ENCODE measurements around the gene TMEM161B. TPM values are rescaled to one million over a fixed set of nuclear protein-coding genes. Genes with fewer than 3 reads are reported as not detected.

The TMEM161B gene
- total RNA-seq, 4 donors from 2014 or later = 20.5 to 35.7 (median 24.1) TPM

- Histone ChIP-seq H3K4me1 (no peaks in the 10 kb centered on the region), H3K27ac (no peak overlapping the region), H3K4me3 (replicated peaks in 1 of 3) (no peak overlapping the region), H3K36me3 (no peaks in the 10 kb centered on the region), H3K9me3 (no peaks in the 10 kb centered on the region), H3K27me3 (no peaks in the 10 kb centered on the region)
- no peak for DNase-seq
- intact Hi-C loops (cut with DNase I) = no loop called here
- 89 to 95% methylated on average over 2 of the region's 2 CpGs for WGBS, 2 donors
- no peak for TF ChIP-seq POLR2A (IDR thresholded peaks at IDR 0.05)
Observed at GRCh38 chr5:88158056-88158455, 110.6 kb downstream of the TMEM161B start.

GRCh38 chr5:88154891-88155290, 113.8 kb downstream of the TMEM161B start:
- no peak overlapping the region for H3K27ac ChIP-seq
- H3K36me3 ChIP-seq = no peaks in the 10 kb centered on the region
- H3K9me3 ChIP-seq = no peaks in the 10 kb centered on the region
- H3K4me3 ChIP-seq (replicated peaks in 1 of 3) = no peak overlapping the region
- intact Hi-C loops (cut with DNase I) = no loop called here
- 95 to 100% methylated on average over 1 of the region's 1 CpG for WGBS, 2 donors
- no peaks in the 10 kb centered on the region for H3K27me3 ChIP-seq
- DNase-seq = no peak
- no peaks in the 10 kb centered on the region for H3K4me1 ChIP-seq
- no peak for TF ChIP-seq POLR2A (IDR thresholded peaks at IDR 0.05)
- TF ChIP-seq CTCF (IDR thresholded peaks at IDR 0.05) = no peak

- DNase-seq = no peak
Observed at GRCh38 chr5:88150747-88151146, 117.9 kb downstream of the TMEM161B start.

GRCh38 chr5:88145611-88146467, 122.8 kb downstream of the TMEM161B start:
- Histone ChIP-seq H3K36me3 (no peaks in the 10 kb centered on the region), H3K27ac (no peak overlapping the region), H3K4me3 (replicated peaks in 1 of 3) (no peak overlapping the region), H3K4me1 (peaks cover 10 to 16% of the 10 kb centered on the region in 2 donors), H3K9me3 (no peaks in the 10 kb centered on the region), H3K27me3 (no peaks in the 10 kb centered on the region)
- TF ChIP-seq CTCF (IDR thresholded peaks at IDR 0.05) = no peak
- TF ChIP-seq POLR2A (IDR thresholded peaks at IDR 0.05) = no peak
- 27 to 32% methylated on average over 26 of the region's 26 CpGs for WGBS, 2 donors
- intact Hi-C loops (cut with DNase I) = loop anchor here (5.0 kb wide), 1 partner anchor 536 kb away; no protein-coding TSS in a partner anchor
- DNase-seq = peak; percentile 13 to 19

More at GRCh38 chr5:88150747-88151146, 117.9 kb downstream of the TMEM161B start:
- Histone ChIP-seq H3K27me3 (no peaks in the 10 kb centered on the region), H3K4me1 (no peaks in the 10 kb centered on the region), H3K27ac (no peak overlapping the region), H3K9me3 (no peaks in the 10 kb centered on the region), H3K36me3 (no peaks in the 10 kb centered on the region), H3K4me3 (replicated peaks in 1 of 3) (no peak overlapping the region)
- intact Hi-C loops (cut with DNase I) = no loop called here
- TF ChIP-seq CTCF (IDR thresholded peaks at IDR 0.05) (no peak), POLR2A (IDR thresholded peaks at IDR 0.05) (no peak)

GRCh38 chr5:88145221-88145610, 123.4 kb downstream of the TMEM161B start:
- WGBS, 2 donors = 7 to 9% methylated on average over 16 of the region's 16 CpGs
- peaks cover 14 to 22% of the 10 kb centered on the region in 2 donors for H3K4me1 ChIP-seq
- intact Hi-C loops (cut with DNase I) = loop anchor here (5.0 kb wide), 1 partner anchor 537 kb away; no protein-coding TSS in a partner anchor

More at GRCh38 chr5:88145221-88145610, 123.4 kb downstream of the TMEM161B start:
- Histone ChIP-seq H3K36me3 (no peaks in the 10 kb centered on the region), H3K27me3 (no peaks in the 10 kb centered on the region), H3K4me3 (replicated peaks in 1 of 3) (no peak overlapping the region), H3K9me3 (no peaks in the 10 kb centered on the region), H3K27ac (no peak overlapping the region)
- no peak for DNase-seq
- TF ChIP-seq POLR2A (IDR thresholded peaks at IDR 0.05) = no peak
- no peak for TF ChIP-seq CTCF (IDR thresholded peaks at IDR 0.05)

Small RNA genes lying within 50 kb of the gene (small RNA-seq; reads per million reads assigned to genes)
- gene RNA5SP187 = not detected
